LHCN-M2 (cell line): ENCODE data around the gene PRSS48. TPM values are rescaled to one million over a fixed set of nuclear protein-coding genes. Genes with fewer than 3 reads are reported as not detected.
"Not testable (repeated sequence)": the region's sequence is repeated elsewhere in the genome, so short reads cannot be mapped to it uniquely, and the experiment has no call there.

Source experiments
- DNase-seq: peaks from one replicate; pipeline ENCODE4 v3.0.0-alpha.2; 2012; ENCODE audit warnings: low read depth
- polyA plus RNA-seq: library from polyadenylated mRNA; unstranded; fragments of >200 nt; gene quantifications from one replicate; pipeline ENCODE4 v1.2.1, GENCODE V29; 2012; ENCODE audit warnings: missing spikeins
- total RNA-seq: library from RNA; depleted of rRNA; stranded (reverse); fragments of >200 nt; gene quantifications from 2 replicates; pipeline ENCODE4 v1.2.3, GENCODE V29; 2014; rRNA removed

PRSS48 gene, protein sequence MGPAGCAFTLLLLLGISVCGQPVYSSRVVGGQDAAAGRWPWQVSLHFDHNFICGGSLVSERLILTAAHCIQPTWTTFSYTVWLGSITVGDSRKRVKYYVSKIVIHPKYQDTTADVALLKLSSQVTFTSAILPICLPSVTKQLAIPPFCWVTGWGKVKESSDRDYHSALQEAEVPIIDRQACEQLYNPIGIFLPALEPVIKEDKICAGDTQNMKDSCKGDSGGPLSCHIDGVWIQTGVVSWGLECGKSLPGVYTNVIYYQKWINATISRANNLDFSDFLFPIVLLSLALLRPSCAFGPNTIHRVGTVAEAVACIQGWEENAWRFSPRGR
- not detected in 2 replicates for total RNA-seq
- not detected for polyA plus RNA-seq

GRCh38 chr4:151276787-151277562 lies at the start of gene PRSS48:
TSS of gene PRSS48 (plus strand) at chr4:151277161. CDS start at chr4:151277173, 12 bp downstream.
- peak; percentile 54 for DNase-seq

DNA sequence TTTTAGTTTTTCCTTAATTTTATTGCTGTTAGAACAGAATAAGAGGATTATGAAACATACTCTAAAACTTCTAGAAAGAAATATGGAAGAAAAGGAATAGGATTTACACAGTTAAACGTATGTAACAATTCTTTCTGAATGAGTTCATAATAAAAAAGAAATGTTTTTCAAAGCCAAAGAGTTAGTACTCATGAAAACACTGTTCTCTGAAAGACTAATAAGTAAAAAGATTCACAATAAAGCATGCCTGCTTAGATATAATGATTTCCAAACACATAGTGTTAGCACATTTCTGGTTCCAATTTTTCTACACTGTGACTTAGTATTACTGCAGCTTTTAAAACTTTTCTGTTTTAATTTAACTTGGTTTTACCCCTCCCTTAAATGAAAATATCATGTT lies 49.8 kb upstream of the PRSS48 start:
- no peak for DNase-seq

DNA sequence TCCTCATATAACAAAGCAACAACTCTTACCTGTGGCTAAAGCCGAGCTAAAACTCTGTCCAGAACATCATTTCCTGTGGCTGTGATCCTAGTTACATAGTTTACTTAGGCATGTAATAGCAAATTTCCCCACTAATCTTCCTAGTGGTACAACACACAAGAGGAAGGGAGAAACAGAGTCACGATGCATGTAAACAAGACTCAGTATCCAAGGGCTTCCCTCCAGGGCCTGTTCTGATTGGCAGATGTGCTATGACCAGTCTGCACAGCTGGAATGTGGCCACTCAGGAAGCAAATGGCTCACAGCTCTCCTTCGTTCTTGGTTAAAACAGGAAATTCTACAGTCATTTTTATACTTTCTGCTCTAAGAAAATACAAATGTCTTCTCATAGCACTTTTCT lies 49.2 kb upstream of the PRSS48 start:
- peak; percentile 82 for DNase-seq

DNA sequence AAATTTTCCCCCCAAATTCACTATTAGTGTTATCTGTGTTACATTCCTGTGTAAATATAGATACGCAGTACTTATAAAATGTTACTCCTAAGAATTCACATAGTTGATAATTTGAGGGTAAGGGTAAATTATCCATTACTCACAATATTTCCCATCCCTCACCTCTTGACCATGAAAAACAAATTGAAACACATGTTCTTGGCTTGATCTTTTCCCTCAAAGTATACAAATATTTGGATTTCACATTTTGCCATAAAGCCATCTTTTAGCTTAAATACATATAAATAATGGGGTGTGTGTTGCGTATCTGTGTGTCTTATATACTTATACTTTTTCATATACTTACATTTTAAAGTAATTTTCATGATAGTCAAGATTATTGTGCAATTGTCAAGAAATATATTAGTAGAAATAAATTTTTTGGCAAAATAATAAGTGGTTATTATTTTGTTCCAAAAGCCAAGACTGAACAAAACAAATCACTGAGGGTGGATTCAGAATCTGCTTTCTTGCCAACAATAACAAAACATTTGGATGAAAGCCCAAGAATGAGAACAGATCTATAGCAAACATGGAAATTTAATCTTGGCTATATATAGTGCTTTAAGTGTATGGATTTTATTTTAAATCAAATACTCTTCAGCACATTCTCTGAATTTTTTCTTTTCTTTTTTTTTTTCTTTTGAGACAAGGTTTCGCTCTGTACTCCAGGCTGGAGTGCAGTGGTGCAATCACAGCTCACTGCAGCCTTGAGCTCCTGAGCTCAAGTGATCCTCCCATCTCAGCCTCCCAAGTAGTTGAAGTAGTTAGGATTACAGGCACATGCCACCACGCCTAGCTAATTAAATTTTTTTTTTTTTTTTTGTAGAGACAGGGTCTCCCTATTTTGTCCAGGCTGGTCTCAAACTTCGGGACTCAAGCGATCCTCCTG lies 48.5 kb upstream of the PRSS48 start:
- peak; percentile 12 for DNase-seq

DNA sequence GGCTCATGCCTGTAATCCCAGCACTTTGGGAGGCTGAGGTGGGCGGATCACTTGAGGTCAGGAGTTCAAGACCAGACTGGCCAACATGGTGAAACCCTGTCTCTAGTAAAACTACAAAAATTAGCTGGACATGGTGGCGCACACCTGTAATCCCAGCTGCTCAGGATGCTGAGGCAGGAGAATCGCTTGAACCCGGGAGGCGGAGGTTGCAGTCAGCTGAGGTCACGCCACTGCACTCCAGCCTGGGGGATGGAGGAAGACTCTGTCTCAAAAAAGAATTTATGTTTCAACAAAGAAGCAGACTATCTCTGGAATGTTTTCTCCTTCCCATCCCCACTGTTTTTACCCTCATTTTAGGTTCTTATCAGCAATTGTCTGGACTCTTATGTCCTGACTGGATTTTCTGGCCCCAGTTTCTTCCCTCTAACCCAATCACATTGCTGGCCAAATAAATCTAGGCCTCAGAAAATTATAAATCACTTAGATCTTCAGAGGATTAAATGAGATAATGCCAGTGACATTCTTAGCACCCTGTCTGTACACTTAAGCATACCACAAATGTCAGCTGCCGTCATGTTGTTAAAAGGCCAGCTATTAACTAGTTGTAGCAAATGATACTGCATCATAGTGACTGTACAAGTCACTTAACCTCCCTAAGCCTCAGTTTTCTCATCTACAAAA lies 44.9 kb upstream of the PRSS48 start:
- DNase-seq, result no peak

GRCh38 chr4:151233600-151233999 lies 43.4 kb upstream of the PRSS48 start:
- DNase-seq, result no peak

DNA sequence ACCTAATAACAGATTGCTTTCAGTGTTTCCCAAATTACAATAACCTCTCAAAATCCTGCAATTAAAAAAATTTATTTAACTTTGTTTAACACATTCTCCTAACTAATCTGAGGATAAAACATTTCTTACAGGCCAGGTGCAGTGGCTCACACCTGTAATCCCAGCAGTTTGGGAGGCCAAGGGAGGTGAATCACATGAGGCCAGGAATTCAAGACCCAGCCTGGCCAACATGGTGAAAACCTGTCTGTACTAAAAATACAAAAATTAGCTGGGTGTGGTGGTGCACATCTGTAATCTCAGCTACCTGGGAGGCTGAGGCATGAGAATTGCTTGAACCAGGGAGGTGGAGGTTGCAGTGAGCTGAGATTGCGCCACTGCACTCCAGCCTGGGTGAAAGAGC lies 41.6 kb upstream of the PRSS48 start:
- not testable (repeated sequence) for DNase-seq

- DNase-seq, result no peak
Observed at GRCh38 chr4:151236036-151236435, 40.9 kb upstream of the PRSS48 start.

- peak; percentile 10 for DNase-seq
Observed at GRCh38 chr4:151238477-151238876, 38.5 kb upstream of the PRSS48 start.

DNA sequence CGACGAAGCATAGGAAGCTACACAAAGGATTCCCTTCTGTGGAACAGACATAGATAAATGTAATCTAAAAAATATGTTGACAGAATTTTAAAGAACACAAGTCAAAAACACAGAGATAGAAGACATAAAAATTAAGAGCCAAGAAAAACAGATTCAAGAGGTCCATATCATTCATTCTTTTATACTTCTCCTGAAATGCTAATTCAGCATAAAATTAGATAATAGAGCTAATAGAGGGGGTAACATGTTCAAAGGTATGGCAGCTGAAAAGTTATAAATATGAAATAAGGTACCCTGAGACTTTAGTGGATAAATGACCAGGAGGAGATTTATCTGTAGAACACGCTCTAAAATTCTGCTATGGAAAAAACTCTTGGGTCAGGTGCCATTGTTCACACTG lies 37.4 kb upstream of the PRSS48 start:
- no peak for DNase-seq

GRCh38 chr4:151242305-151242704 lies 34.7 kb upstream of the PRSS48 start:
- DNase-seq, result no peak

DNA sequence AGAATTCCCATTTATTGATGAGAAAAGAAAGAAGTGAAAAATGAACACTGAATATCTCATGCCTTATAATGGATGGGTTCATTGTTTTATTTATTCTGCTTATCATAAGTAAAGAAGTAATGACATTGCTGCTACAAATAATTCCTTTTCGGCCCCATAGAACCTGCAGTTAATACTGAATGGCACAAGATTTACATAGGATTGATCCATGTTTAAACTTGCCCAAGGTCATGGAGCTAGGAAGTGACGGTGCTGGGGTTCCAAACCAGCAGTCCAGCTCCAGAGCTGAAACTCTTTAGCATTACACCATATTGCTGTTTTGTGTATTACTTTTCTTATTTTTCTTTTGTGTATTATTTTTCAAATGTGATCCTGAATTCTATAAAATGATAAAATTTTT lies 30.2 kb upstream of the PRSS48 start:
- DNase-seq, result no peak

- no peak for DNase-seq
Observed at GRCh38 chr4:151247395-151247794, 29.6 kb upstream of the PRSS48 start.

DNA sequence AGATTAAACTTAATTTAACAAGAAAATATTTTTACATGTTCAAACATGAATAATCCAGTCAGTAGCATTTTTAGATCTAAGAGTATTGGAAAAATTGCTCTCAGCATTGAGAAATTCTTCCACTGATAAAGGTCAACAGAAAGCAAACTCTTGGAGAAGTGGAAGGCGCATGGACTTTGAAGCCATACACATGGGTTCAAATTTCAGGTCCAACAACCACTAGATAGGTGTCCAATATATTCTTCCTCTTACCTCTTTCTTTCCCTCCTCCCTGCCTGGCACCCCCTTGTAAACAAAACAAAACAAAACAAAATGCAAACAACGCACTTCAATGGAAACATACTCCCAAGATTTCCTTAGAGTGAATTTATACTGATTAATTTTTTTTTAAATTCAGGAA lies 28.4 kb upstream of the PRSS48 start:
- DNase-seq, result no peak

GRCh38 chr4:151250706-151251105 lies 26.3 kb upstream of the PRSS48 start:
- no peak for DNase-seq

DNA sequence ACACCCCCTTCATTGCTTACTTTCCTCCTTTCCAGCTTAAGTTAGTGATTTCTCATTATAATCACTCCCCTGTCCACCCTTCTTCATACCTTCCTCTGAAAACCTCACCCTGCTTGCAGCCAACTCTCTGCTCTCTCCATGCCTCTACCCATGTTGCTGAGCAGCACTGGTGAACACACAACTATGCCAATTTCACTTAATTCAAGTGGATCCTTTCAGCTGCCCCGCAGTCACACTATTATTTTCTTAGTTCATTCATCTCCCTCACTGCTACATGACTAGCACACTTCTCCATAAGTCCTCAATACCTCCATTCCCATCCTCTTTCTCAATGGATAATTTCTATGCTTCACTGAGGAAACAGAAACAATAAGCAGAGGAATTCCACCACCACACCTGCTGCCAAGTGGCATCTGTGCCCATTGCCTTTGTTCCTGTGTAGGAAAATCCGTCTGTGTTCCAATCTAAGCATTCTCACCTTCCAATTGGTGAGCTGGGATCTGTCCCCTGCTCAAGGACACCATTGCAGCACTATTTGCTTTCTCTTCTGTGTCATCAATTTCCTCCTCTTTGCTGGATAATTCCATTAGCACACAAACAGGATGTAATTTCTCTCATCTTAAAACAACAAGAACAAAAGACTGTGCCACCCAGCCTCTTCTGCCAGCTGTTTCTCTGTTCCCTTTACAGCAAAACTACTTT lies 25.2 kb upstream of the PRSS48 start:
- DNase-seq, result no peak

GRCh38 chr4:151255226-151255625 lies 21.7 kb upstream of the PRSS48 start:
- not testable (repeated sequence) for DNase-seq

- not testable (repeated sequence) for DNase-seq
Observed at GRCh38 chr4:151255680-151256079, 21.3 kb upstream of the PRSS48 start.

DNA sequence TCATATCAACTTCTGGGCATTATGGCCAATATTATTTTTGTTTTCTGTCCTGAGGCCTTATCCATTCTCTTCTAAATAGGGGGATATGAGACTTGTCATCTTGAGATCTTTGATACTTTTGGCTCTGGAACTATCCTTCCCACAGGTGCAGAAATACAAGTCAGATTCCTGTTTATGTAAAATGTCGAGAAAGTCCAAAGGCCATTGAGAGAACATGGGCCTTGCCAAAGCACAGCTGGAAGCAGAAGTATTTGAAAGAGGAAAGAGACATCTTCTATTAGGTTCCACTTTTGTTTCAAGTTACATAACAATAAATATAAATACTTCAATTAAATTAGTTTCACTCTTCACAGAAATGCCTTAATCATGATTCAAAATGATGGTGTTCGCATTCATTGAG lies 20.8 kb upstream of the PRSS48 start:
- no peak for DNase-seq

DNA sequence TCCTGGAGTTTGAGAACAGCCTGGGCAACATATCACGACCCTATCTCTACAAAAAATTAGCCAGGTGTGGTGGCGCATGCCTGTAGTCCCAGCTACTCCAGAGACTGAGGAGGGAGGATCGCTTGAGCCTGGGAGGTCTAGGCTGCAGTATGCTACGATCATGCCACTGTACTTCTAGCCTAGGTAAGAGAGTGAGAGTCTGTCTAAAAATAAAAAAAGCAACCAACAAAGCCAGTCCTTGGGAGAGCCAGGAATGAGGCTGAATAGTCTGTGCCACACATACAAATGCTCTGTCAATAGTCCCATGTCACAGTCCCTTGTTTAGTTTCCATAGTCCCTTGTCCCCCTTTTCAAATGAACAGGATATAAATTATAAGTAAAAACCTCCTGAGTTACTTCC lies 19.3 kb upstream of the PRSS48 start:
- DNase-seq, result no peak

- no peak for DNase-seq
Observed at GRCh38 chr4:151259752-151260151, 17.2 kb upstream of the PRSS48 start.
